Hepatocyte (in vitro differentiated cells): Measurements from ENCODE around the gene SCT. TPM values are rescaled to one million over a fixed set of nuclear protein-coding genes. Genes with fewer than 3 reads are reported as not detected.

Experiments used
- DNase-seq: peaks from one replicate; pipeline ENCODE4 v3.0.0-alpha.2; 2016; ENCODE audit warnings: low spot score
- H2AFZ ChIP-seq: fragments of 200-600 bp; sonication (generic); 2 replicates; pipeline ENCODE4 v1.6.0; 2016; ENCODE audit warnings: antibody characterized with exemption, mild to moderate bottlenecking
- H3K27ac ChIP-seq: fragments of 200-600 bp; sonication (generic); 2 replicates; pipeline ENCODE4 v1.5.1; 2016; ENCODE audit warnings: mild to moderate bottlenecking
- H3K27me3 ChIP-seq: fragments of 200-600 bp; sonication (generic); 2 replicates; pipeline ENCODE4 v1.6.1; 2016
- H3K36me3 ChIP-seq: fragments of 200-600 bp; sonication (generic); replicated peaks from 2 replicates; pipeline ENCODE4 v1.5.1; 2016; ENCODE audit warnings: low read depth; ENCODE audit not compliant: insufficient read depth
- H3K4me1 ChIP-seq: fragments of 200-600 bp; sonication (generic); 2 replicates; pipeline ENCODE4 v1.5.1; 2016; ENCODE audit warnings: mild to moderate bottlenecking, moderate library complexity; ENCODE audit not compliant: insufficient read depth
- H3K4me2 ChIP-seq: fragments of 200-600 bp; sonication (generic); 2 replicates; pipeline ENCODE4 v1.6.0; 2016
- H3K4me3 ChIP-seq: fragments of 200-600 bp; sonication (generic); 2 replicates; pipeline ENCODE4 v1.5.1; 2016; ENCODE audit warnings: mild to moderate bottlenecking
- H3K79me2 ChIP-seq: fragments of 200-600 bp; sonication (generic); 2 replicates; pipeline ENCODE4 v1.6.0; 2017; ENCODE audit warnings: mild to moderate bottlenecking
- H3K9me2 ChIP-seq: fragments of 200-600 bp; sonication (generic); replicated peaks from 2 replicates; pipeline ENCODE4 v1.6.0; 2017; ENCODE audit warnings: mild to moderate bottlenecking; ENCODE audit not compliant: insufficient read depth
- H3K9me3 ChIP-seq: fragments of 200-600 bp; sonication (generic); 2 replicates; pipeline ENCODE4 v1.5.1; 2016; ENCODE audit warnings: low read depth, mild to moderate bottlenecking
- H4K20me1 ChIP-seq: fragments of 200-600 bp; sonication (generic); 2 replicates; pipeline ENCODE4 v1.6.0; 2016; ENCODE audit warnings: mild to moderate bottlenecking; ENCODE audit not compliant: insufficient read depth, poor library complexity, severe bottlenecking
- CTCF ChIP-seq: fragments of 200-600 bp; sonication (generic); IDR thresholded peaks from 2 replicates; pipeline ENCODE4 v1.5.1; 2016; ENCODE audit warnings: antibody characterized with exemption, mild to moderate bottlenecking; ENCODE audit not compliant: poor library complexity
- EZH2 ChIP-seq: fragments of 200-600 bp; sonication (generic); IDR thresholded peaks from 2 replicates; pipeline ENCODE4 v1.6.1; 2016; ENCODE audit warnings: antibody characterized with exemption, mild to moderate bottlenecking, borderline replicate concordance
- EZH2phosphoT487 ChIP-seq: fragments of 200-600 bp; sonication (generic); IDR thresholded peaks from one replicate; pipeline ENCODE4 v1.6.1; 2018; ENCODE audit warnings: antibody characterized with exemption, mild to moderate bottlenecking, low read depth, moderate library complexity; ENCODE audit not compliant: unreplicated experiment, severe bottlenecking
- WGBS: methylation state at CpG from one replicate; pipeline ENCODE4 v1.1.6; 2016; ENCODE audit warnings: low lambda C conversion rate; ENCODE audit errors: missing lambda C conversion rate; 5-methylcytosine and 5-hydroxymethylcytosine counted together
- polyA plus RNA-seq: library from polyadenylated mRNA; unstranded; fragments of >200 nt; fragmentation: Nextera tagmentation; extraction: Ambion mirVana; gene quantifications from 2 replicates; pipeline ENCODE4 v1.2.1, GENCODE V29; 2016
- total RNA-seq: library from RNA; depleted of rRNA; stranded (reverse); fragments of >200 nt; gene quantifications from 2 replicates; pipeline ENCODE4 v1.2.3, GENCODE V29; 2014

The SCT gene
- total and polyA plus RNA-seq, 2 experiments from 2014 or later, result 21.7 TPM; not detected in 1

DNA sequence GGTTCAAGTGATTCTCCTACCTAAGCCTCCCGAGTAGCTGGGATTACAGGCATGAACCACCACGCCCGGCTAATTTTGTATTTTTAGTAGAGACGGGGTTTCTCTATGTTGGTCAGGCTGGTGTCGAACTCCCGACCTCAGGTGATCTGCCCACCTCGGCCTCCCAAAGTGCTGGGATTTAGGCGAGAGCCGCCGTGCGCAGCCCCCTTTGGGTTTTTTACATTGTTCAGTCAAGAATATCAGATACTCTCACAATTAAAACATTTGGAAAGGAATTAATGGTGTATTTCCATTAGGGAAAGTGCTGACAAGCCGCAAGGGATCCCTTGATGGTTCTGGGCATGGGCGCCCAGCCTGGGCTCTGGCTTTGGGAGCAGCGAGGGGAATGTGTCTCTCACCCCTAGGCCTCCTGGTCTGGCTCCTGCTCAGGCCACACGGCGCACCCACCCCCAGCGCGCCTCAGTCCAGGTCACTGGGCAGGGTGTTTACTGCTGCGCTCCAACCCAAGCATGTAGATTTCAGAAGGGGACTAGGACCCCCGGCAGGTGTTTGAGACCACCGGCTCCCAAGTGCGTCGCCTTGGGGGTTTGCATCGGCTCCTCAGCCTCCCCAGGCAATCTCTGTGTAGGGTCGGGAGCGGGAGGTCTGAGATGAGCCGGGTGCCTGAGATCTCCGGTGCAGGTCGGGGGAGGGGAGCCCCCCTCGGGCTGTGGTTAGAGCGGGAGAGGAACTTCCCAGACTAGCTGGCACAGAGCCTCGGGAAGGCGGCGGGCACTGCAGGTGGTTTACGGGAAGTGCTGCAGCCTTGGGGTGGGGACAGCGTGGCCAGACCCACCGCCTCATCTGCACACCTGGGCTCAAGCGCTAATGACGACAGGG is 10.4 kb downstream of the SCT start:
- H3K36me3 ChIP-seq, result no peaks in the 10 kb centered on the region
- H4K20me1 ChIP-seq, result peaks cover 23% of the 10 kb centered on the region
- peaks cover 14% of the 10 kb centered on the region for H3K4me1 ChIP-seq
- H3K9me3 ChIP-seq, result no peaks in the 10 kb centered on the region
- no peaks in the 10 kb centered on the region for H3K79me2 ChIP-seq
- peak overlapping the region; percentile 94 for H3K4me2 ChIP-seq
- H3K4me3 ChIP-seq, result no peak overlapping the region
- TF ChIP-seq CTCF, result no peak
- TF ChIP-seq EZH2phosphoT487, result no peak
- no peak for TF ChIP-seq EZH2
- no peak overlapping the region for H2AFZ ChIP-seq
- H3K27me3 ChIP-seq, result no peaks in the 10 kb centered on the region
- no peaks in the 10 kb centered on the region for H3K9me2 ChIP-seq
- WGBS, result 93% methylated on average over 39 of the region's 39 CpGs
- no peak for DNase-seq
- peak overlapping the region; percentile 42 for H3K27ac ChIP-seq

DNA sequence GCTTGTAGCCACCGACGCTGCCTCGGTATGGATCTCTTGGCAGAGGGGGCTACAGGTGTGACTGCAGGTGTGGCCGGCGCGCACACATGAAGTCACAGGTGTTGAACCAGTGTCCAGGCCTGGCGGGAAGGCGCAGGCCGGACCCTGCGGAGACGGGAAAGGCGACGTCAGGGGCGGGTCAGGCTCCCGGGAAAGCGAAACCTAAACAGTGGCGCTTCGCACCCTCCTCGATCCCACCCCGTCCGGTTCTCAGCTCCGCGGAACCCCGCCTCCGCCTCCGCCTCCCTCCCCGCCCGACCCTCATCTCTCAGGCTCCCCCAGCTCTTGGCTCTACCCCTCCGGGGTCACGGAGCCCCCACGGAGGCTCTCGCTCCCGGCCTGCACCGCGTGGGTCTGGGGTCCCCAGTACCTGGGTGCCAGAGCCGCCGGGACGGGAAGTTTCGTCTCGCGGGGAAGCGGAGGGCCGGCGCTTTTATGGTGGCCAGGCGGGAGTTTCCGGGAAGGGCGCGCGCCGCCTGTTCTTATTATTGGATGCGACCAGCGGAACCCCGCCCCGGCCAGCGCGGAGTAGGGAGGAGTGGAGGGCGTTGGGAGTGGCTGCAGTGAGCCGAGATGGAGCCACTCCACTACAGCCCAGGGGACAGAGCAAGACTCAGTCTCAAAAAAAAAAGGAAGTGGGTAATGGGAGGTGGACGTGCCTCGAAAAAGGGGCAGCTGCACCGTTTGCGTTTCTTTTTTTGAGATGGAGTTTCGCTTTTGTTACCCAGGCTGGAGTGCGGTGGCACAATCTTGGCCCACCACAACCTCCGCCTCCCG is 11.3 kb downstream of the SCT start, which contains the start of gene IRF7:
Gene IRF7, minus strand, starts transcription at position 447 of the 816 bp plus-strand sequence. CDS start 586 bp downstream, outside the sequence.
- Histone ChIP-seq H3K4me2 (peak within 1 kb of the TSS; percentile 94), H3K4me3 (peak within 1 kb of the TSS; percentile 85), H3K79me2 (no peaks in the 10 kb centered on the region), H3K27me3 (no peaks in the 10 kb centered on the region), H3K27ac (peak within 1 kb of the TSS; percentile 97), H3K36me3 (no peaks in the 10 kb centered on the region), H4K20me1 (peaks cover 23% of the 10 kb centered on the region), H3K9me2 (no peaks in the 10 kb centered on the region), H3K4me1 (peaks cover 14% of the 10 kb centered on the region), H2AFZ (peak within 1 kb of the TSS; percentile 71), H3K9me3 (no peaks in the 10 kb centered on the region)
- WGBS, result 9% methylated on average over 55 of the region's 66 CpGs
- peak; percentile 96 for DNase-seq
- no peak for TF ChIP-seq EZH2
- no peak for TF ChIP-seq CTCF
- no peak for TF ChIP-seq EZH2phosphoT487

- 84% methylated on average over 43 of the region's 68 CpGs for WGBS
- Histone ChIP-seq H3K79me2 (no peaks in the 10 kb centered on the region), H3K4me3 (peak overlapping the region; percentile 85), H3K4me2 (peak overlapping the region; percentile 94), H2AFZ (no peak overlapping the region), H3K27me3 (no peaks in the 10 kb centered on the region), H3K4me1 (peaks cover 14% of the 10 kb centered on the region), H3K9me2 (no peaks in the 10 kb centered on the region), H3K36me3 (no peaks in the 10 kb centered on the region), H3K9me3 (no peaks in the 10 kb centered on the region), H3K27ac (peak overlapping the region; percentile 97), H4K20me1 (peaks cover 23% of the 10 kb centered on the region)
- no peak for DNase-seq
- no peak for TF ChIP-seq CTCF
- no peak for TF ChIP-seq EZH2phosphoT487
- no peak for TF ChIP-seq EZH2
These were observed 12.1 kb downstream of the SCT start for GRCh38 chr11:614623-615503.
